Panc1 (cell line): ENCODE data around the gene RIC8B.

Source experiments
- POLR2AphosphoS5 ChIP-seq: IDR thresholded peaks from 2 replicates; pipeline ENCODE4 v1.6.1; 2012; ENCODE audit warnings: mild to moderate bottlenecking, low read depth, low read length, moderate library complexity
- SIN3A ChIP-seq: IDR thresholded peaks from 2 replicates; pipeline ENCODE4 v1.6.1; 2012; ENCODE audit warnings: low read depth, mild to moderate bottlenecking, low read length, moderate library complexity, borderline replicate concordance; ENCODE audit not compliant: insufficient read depth
- TF ChIP-seq, protein P1 (sequence below): fragments of 450-650 bp; IDR thresholded peaks from 2 replicates; pipeline ENCODE4 v1.5.1; 2017; ENCODE audit warnings: mild to moderate bottlenecking

DNA sequence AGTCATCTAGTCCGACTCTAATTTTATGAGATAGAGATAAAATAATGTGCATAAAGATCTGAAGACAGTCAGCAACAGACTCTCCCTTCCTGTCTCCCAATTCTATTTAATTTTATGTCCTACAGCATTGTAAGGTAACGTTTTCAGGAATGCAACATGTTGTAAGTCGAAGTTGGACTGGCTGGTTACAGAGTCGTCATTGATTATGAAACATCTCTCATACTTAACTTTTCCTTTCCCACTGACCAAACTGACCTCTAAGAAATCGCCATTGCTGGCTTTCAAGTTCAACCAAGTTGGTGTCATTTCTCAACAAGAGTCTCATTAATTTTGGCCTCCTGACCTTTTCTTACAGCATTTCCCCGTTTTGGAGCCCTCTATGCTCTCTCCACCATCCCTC, 4.9 kb upstream of the RIC8B start:
- TF ChIP-seq SIN3A = no peak
- TF ChIP-seq, protein P1, sequence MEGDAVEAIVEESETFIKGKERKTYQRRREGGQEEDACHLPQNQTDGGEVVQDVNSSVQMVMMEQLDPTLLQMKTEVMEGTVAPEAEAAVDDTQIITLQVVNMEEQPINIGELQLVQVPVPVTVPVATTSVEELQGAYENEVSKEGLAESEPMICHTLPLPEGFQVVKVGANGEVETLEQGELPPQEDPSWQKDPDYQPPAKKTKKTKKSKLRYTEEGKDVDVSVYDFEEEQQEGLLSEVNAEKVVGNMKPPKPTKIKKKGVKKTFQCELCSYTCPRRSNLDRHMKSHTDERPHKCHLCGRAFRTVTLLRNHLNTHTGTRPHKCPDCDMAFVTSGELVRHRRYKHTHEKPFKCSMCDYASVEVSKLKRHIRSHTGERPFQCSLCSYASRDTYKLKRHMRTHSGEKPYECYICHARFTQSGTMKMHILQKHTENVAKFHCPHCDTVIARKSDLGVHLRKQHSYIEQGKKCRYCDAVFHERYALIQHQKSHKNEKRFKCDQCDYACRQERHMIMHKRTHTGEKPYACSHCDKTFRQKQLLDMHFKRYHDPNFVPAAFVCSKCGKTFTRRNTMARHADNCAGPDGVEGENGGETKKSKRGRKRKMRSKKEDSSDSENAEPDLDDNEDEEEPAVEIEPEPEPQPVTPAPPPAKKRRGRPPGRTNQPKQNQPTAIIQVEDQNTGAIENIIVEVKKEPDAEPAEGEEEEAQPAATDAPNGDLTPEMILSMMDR = no peak
- no peak for TF ChIP-seq POLR2AphosphoS5
